GM12873 (cell line): ENCODE data around the gene METRN.

Source experiments
- TF ChIP-seq, protein P1 (sequence below): IDR thresholded peaks from 2 replicates; pipeline ENCODE4 v1.5.1; 2012; ENCODE audit warnings: low read depth, mild to moderate bottlenecking, moderate library complexity, low read length, control low read depth; ENCODE audit not compliant: insufficient read depth; ENCODE audit errors: missing control alignments

Gene METRN

DNA sequence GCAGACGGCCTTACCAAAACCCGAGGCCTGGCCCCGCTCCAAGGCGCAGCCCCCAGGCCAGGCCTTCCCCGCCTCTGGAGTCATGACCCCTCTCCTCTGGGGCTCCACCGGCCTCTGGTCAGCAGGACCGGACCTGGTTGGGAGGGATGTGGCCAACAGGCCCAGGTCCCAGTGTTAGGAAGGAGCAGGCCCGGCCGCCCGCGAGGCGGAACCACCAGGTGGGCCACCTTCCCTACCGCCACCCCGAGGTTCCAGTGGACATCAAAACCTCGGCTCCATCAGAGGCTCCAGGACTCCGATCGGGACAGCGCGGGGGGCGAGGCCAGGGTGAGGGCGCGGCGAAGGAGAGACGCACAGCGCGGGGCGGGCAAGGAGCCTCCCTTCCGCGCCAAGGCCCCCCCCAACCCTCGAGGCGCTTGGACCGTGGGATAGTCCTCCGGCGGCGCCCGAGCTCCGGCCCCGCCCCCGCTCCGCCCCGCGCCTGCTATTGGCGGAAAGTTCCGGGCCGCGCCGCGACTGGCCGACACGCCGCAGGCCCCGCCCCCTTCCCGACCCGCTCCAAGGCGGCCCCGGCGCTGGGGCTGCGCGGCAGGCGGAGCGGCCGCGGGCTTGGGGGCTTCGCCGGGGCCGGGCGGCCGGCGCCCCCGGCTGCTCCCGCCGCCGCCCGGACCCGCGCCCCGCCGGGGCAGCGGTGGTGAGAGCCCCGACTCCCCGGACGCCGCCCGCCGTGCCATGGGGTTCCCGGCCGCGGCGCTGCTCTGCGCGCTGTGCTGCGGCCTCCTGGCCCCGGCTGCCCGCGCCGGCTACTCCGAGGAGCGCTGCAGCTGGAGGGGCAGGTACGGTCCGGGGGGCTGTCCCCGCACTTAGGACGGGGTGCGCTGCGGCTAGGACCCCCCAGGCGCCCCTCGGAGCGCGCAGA lies at the start of gene METRN:
Gene METRN, plus strand, starts transcription at position 561 of the 919 bp plus-strand sequence. Its CDS starts 172 bp downstream, at position 733.
- TF ChIP-seq, protein P1, sequence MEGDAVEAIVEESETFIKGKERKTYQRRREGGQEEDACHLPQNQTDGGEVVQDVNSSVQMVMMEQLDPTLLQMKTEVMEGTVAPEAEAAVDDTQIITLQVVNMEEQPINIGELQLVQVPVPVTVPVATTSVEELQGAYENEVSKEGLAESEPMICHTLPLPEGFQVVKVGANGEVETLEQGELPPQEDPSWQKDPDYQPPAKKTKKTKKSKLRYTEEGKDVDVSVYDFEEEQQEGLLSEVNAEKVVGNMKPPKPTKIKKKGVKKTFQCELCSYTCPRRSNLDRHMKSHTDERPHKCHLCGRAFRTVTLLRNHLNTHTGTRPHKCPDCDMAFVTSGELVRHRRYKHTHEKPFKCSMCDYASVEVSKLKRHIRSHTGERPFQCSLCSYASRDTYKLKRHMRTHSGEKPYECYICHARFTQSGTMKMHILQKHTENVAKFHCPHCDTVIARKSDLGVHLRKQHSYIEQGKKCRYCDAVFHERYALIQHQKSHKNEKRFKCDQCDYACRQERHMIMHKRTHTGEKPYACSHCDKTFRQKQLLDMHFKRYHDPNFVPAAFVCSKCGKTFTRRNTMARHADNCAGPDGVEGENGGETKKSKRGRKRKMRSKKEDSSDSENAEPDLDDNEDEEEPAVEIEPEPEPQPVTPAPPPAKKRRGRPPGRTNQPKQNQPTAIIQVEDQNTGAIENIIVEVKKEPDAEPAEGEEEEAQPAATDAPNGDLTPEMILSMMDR, result no peak

DNA sequence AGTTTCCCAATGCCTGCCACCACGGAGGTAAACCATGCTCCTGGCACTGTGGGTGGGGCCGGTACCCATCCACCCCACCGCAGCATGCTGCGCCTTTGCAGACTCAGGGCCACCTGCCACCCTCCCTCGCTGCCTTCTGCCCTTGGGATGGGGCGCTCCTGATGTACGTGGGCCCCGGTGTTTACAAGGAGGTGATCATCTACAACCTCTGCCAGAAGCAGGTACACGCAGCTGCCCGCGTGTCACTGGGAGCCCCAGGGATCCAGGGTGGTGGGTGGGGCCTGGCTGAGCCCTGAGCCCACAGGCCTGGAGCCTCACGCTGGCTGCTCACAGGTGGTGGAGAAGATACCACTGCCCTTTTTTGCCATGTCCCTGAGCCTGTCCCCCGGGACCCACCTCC lies 48.3 kb upstream of the METRN start:
- TF ChIP-seq, protein P1, result no peak

GRCh38 chr16:667113-667779 lies 47.7 kb upstream of the METRN start:
- TF ChIP-seq, protein P1, result no peak

DNA sequence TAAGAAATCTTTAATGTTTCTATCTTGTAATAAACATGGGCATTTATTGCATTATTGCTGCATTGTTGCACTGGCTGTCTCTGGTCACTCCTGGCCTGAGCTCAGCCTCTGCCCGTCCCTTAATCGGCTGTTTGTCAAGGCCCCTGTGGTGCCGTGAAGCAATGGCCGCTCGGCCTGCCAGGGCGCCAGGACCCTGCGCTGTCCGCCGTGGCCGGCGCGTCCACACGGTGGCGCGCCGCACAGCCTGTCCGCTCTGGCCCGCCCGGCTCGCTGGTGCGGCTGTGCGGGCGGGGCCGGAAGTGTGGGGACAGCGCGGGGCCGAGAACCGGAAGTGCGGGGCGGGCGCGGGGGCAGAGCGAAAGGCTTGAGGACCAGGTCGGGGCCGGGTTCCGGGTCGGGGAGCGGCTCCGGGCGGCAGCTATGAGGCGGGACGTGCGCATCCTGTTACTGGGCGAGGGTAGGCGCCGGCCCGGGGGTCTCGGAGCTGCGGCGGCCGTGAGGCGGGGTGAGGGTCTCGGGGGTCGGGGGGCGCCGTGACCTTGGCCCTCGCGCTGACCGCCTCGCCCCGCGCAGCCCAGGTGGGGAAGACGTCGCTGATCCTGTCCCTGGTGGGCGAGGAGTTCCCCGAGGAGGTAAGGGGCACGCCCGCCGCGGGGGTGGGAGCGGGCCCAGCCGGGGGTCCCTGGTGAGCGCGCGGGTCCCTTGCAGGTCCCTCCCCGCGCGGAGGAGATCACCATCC lies 47.0 kb upstream of the METRN start, which contains the start of gene RHOT2:
Gene RHOT2, plus strand, starts transcription at position 353 of the 739 bp plus-strand sequence. Its CDS starts 68 bp downstream, at position 421.
- TF ChIP-seq, protein P1, result peak; percentile 83

GRCh38 chr16:668519-669171 lies 46.3 kb upstream of the METRN start:
- TF ChIP-seq, protein P1, result no peak

- TF ChIP-seq, protein P1, result no peak
Observed at GRCh38 chr16:669666-670065, 45.3 kb upstream of the METRN start.
